Loucy (cell line): ENCODE results near the gene EVC.

Experiments used
- H2AFZ ChIP-seq: fragments of 200-600 bp; sonication (generic); 2 replicates; pipeline ENCODE4 v1.6.0; 2016; ENCODE audit warnings: antibody characterized with exemption, mild to moderate bottlenecking, low read length, moderate library complexity
- H3F3A ChIP-seq: fragments of 200-600 bp; 2 replicates; pipeline ENCODE4 v1.6.0; 2016; ENCODE audit warnings: antibody characterized with exemption, low read depth, mild to moderate bottlenecking
- H3K27me3 ChIP-seq: fragments of 200-600 bp; sonication (generic); 2 replicates; pipeline ENCODE4 v1.6.1; 2014; ENCODE audit warnings: low read length, mild to moderate bottlenecking; ENCODE audit not compliant: insufficient read depth, poor library complexity, severe bottlenecking
- H3K36me3 ChIP-seq: fragments of 200-600 bp; sonication (generic); 2 replicates; pipeline ENCODE4 v1.6.1; 2016; ENCODE audit warnings: low read length; ENCODE audit not compliant: insufficient read depth
- H3K4me1 ChIP-seq: fragments of 200-600 bp; sonication (generic); 2 replicates; pipeline ENCODE4 v1.5.1; 2014; ENCODE audit warnings: low read length, mild to moderate bottlenecking; ENCODE audit not compliant: insufficient read depth, poor library complexity, severe bottlenecking
- H3K4me2 ChIP-seq: fragments of 200-600 bp; sonication (generic); 2 replicates; pipeline ENCODE4 v1.6.0; 2014; ENCODE audit warnings: antibody characterized with exemption, low read length, low read depth, mild to moderate bottlenecking; ENCODE audit not compliant: poor library complexity, severe bottlenecking
- H3K4me3 ChIP-seq: fragments of 200-600 bp; sonication (generic); 2 replicates; pipeline ENCODE4 v1.5.1; 2014; ENCODE audit warnings: low read length, mild to moderate bottlenecking, mixed read lengths; ENCODE audit not compliant: poor library complexity, severe bottlenecking
- H3K79me2 ChIP-seq: fragments of 200-600 bp; sonication (generic); 2 replicates; pipeline ENCODE4 v1.6.1; 2014; ENCODE audit warnings: low read length; ENCODE audit not compliant: insufficient read depth
- H3K9ac ChIP-seq: fragments of 200-600 bp; sonication (generic); 2 replicates; pipeline ENCODE4 v1.6.0; 2014; ENCODE audit warnings: mild to moderate bottlenecking, low read depth, low read length, moderate library complexity; ENCODE audit not compliant: poor library complexity, severe bottlenecking
- H3K9me2 ChIP-seq: fragments of 200-600 bp; sonication (generic); replicated peaks from 2 replicates; pipeline ENCODE4 v1.6.1; 2016; ENCODE audit warnings: low read depth, low read length, mixed read lengths
- H3K9me3 ChIP-seq: fragments of 200-600 bp; sonication (generic); 2 replicates; pipeline ENCODE4 v1.6.1; 2014; ENCODE audit warnings: mild to moderate bottlenecking, antibody characterized with exemption, low read length, low read depth; ENCODE audit not compliant: insufficient read depth
- H4K20me1 ChIP-seq: fragments of 200-600 bp; sonication (generic); 2 replicates; pipeline ENCODE4 v1.6.0; 2014; ENCODE audit warnings: antibody characterized with exemption, low read length, mild to moderate bottlenecking; ENCODE audit not compliant: insufficient read depth, poor library complexity, severe bottlenecking
- CTCF ChIP-seq: fragments of 200-600 bp; sonication (generic); conservative IDR thresholded peaks from 2 replicates; pipeline ENCODE4 v1.5.1; 2014; ENCODE audit warnings: mild to moderate bottlenecking, antibody characterized with exemption, low read length
- EZH2phosphoT487 ChIP-seq: fragments of 200-600 bp; IDR thresholded peaks from 2 replicates; pipeline ENCODE4 v1.6.1; 2018; ENCODE audit warnings: antibody characterized with exemption, mild to moderate bottlenecking, moderate library complexity, borderline replicate concordance

The EVC gene

GRCh38 chr4:5790546-5790857, 79.5 kb downstream of the EVC start:
- no peaks in the 10 kb centered on the region for H3K36me3 ChIP-seq
- no peak overlapping the region for H3K4me2 ChIP-seq
- H4K20me1 ChIP-seq: no peaks in the 10 kb centered on the region

GRCh38 chr4:5791654-5792053, 80.7 kb downstream of the EVC start:
- H3K79me2 ChIP-seq: no peaks in the 10 kb centered on the region
- H3K4me2 ChIP-seq: no peak overlapping the region
- no peaks in the 10 kb centered on the region; the same call in 1 of the 2 replicates for H3K9me3 ChIP-seq
- no peaks in the 10 kb centered on the region for H3K4me1 ChIP-seq
- H4K20me1 ChIP-seq: no peaks in the 10 kb centered on the region
- H3K9ac ChIP-seq: no peak overlapping the region
- no peaks in the 10 kb centered on the region for H3K27me3 ChIP-seq
- no peak for TF ChIP-seq CTCF
- no peak for TF ChIP-seq EZH2phosphoT487
- no peak overlapping the region for H2AFZ ChIP-seq
- no peaks in the 10 kb centered on the region for H3K36me3 ChIP-seq
- H3K9me2 ChIP-seq: no peaks in the 10 kb centered on the region
- H3K4me3 ChIP-seq: no peak overlapping the region
- H3F3A ChIP-seq: no peaks in the 10 kb centered on the region

More at GRCh38 chr4:5790546-5790857, 79.5 kb downstream of the EVC start:
- no peaks in the 10 kb centered on the region for H3K4me1 ChIP-seq
- H3F3A ChIP-seq: no peaks in the 10 kb centered on the region
- H3K9me3 ChIP-seq: no peaks in the 10 kb centered on the region
- no peak overlapping the region for H2AFZ ChIP-seq
- H3K79me2 ChIP-seq: no peaks in the 10 kb centered on the region
- no peaks in the 10 kb centered on the region for H3K9me2 ChIP-seq
- no peak overlapping the region for H3K4me3 ChIP-seq
- TF ChIP-seq EZH2phosphoT487: no peak
- TF ChIP-seq CTCF: no peak
- H3K9ac ChIP-seq: no peak overlapping the region
- H3K27me3 ChIP-seq: no peaks in the 10 kb centered on the region

DNA sequence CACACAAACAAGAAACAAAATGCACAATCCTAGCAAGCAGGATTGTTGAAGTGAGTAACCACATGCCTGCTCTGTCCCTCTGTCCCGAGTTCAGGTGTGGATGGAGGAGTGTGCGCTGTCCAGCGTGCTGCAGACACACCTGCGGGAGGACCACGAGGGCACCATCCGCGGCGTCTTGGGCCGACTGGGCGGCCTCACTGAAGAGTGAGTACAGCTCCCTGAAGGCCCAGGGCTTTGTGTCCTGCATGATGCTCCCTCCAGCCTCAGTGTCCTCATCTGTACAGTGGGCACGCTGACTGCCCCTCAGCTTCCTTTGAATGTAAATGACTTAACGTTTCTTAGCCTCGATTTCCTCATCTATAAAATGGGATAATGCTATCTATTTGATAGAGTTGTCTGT, 82.5 kb downstream of the EVC start:
- no peak overlapping the region for H3K4me2 ChIP-seq
- H3F3A ChIP-seq: no peaks in the 10 kb centered on the region
- no peaks in the 10 kb centered on the region for H3K27me3 ChIP-seq
- no peaks in the 10 kb centered on the region; the same call in 1 of the 2 replicates for H3K9me3 ChIP-seq
- H2AFZ ChIP-seq: no peak overlapping the region
- H4K20me1 ChIP-seq: no peaks in the 10 kb centered on the region
- no peak overlapping the region for H3K4me3 ChIP-seq
- H3K9me2 ChIP-seq: no peaks in the 10 kb centered on the region
- no peak for TF ChIP-seq EZH2phosphoT487
- no peak for TF ChIP-seq CTCF
- no peaks in the 10 kb centered on the region for H3K36me3 ChIP-seq
- no peak overlapping the region for H3K9ac ChIP-seq
- H3K4me1 ChIP-seq: no peaks in the 10 kb centered on the region
- H3K79me2 ChIP-seq: no peaks in the 10 kb centered on the region
